GM18907 (cell line): ENCODE results near the gene TRIM14.
"Not testable (repeated sequence)": the region's sequence is repeated elsewhere in the genome, so short reads cannot be mapped to it uniquely, and the experiment has no call there.

Experiments used
- ATAC-seq: cut with Tn5 transposase; IDR thresholded peaks from one replicate; pipeline ENCODE4 v1.9.1; 2021; ENCODE audit warnings: mild to moderate bottlenecking, moderate library complexity; ENCODE audit not compliant: unreplicated experiment

The TRIM14 gene

DNA sequence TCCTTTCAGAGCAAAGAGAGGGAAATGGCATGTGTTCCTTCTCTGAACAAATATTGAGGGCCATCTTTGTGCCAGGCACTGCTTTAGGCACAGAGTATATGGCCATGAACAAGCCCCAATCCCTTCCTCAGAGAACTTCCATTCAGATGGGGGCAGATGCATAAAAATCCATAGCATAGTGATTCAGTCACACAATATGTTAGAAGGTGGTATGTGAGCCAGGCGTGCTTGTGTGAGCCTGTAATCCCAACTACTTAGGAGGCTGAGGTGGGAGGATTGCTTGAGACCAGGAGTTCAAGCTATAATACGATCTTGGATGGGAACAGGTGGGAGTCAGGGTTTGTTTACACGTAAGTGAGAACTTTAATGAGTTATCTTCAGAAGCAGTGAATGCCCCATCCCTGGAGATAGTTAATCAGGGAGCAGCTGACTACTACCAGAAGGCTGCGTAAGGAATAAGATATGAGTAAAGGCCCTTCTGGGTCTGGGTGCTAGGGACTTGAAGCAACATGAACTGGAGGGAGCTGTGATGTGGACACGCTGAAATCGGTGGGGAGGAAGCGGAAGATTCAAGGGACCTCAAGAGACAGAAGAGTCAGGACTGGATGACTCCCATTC is 35.3 kb downstream of the TRIM14 start:
- no peak for ATAC-seq

GRCh38 chr9:98083061-98083501 is 35.9 kb downstream of the TRIM14 start:
- no peak for ATAC-seq

- ATAC-seq: no peak
These were observed 37.4 kb downstream of the TRIM14 start for GRCh38 chr9:98081477-98082219.

DNA sequence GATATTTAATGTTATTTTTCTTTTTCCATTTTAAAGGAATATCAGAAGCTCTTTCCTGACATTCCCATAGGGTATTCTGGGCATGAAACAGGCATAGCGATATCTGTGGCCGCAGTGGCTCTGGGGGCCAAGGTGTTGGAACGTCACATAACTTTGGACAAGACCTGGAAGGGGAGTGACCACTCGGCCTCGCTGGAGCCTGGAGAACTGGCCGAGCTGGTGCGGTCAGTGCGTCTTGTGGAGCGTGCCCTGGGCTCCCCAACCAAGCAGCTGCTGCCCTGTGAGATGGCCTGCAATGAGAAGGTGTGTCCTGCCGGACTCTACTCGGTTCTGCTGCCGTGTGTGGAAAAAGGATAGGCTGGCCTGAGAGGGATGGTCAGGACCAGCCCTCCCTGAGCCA is 38.2 kb downstream of the TRIM14 start:
- no peak for ATAC-seq

GRCh38 chr9:98080326-98080725 is 38.7 kb downstream of the TRIM14 start:
- ATAC-seq: no peak

GRCh38 chr9:98078895-98079294 is 40.1 kb downstream of the TRIM14 start:
- no peak for ATAC-seq

GRCh38 chr9:98076514-98076890 is 42.5 kb downstream of the TRIM14 start:
- not testable (repeated sequence) for ATAC-seq

DNA sequence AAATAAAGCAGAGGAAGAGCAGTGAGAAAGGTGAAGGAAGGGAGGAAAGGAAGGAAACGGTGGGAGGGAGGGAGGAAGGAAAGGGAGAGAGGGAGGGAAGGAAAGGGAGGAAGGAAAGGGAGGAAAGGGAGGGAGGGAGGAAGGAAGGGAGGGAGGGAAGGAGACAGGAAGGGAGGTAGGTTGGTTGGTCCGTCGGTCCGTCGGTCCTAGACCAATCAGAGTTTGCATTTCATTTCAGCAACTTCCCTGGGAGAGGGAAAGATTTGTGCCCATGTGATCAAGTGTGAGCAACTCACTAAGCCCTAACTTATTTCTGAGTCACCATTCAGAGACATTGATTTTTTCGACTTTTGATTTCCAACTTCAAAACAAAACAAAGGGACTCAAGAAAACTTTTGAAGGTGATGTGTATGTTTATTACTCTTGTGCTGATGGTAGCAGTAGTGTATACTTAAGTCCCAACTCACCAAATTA is 43.7 kb downstream of the TRIM14 start:
- no peak for ATAC-seq

- no peak for ATAC-seq
These were observed 44.7 kb downstream of the TRIM14 start for GRCh38 chr9:98074115-98074990.

DNA sequence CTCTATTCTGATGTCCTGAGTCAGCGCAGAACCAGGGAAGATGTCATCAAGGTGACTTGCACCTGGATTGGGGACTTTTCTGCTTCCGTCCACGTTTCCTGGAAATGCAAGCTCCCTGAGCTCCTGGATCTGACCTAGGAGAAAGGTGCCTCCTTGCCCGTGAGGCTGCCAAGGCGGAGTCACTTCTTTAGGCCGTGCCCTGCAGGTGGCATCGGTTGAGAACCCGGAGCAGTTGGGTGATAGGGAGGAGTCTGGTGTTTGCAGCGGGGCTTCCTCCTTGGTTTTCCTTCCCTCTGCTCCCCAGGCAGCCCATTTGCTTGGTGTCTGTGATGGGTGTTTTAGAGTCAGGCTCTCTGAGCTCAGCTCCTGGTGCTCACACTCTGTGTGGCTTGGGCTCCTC is 47.3 kb downstream of the TRIM14 start:
- no peak for ATAC-seq

DNA sequence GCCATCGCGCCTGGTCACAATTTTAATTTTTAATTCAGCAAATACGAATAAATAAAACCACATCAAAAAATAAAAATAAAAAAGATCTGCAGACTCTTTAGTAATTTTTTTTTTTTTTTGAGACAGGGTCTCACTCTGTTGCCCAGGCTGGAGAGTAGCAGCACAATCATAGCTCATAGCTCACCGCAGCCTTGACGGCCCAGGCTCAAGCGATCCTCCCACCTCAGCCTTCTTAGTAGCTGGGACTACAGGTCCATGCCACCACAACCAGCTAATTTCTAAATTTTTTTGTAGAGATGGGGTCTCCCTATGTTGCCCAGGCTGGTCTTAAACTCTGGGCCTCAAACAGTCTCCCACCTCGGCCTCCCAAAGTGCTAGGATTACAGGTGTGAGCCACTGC is 48.3 kb downstream of the TRIM14 start:
- ATAC-seq: no peak

DNA sequence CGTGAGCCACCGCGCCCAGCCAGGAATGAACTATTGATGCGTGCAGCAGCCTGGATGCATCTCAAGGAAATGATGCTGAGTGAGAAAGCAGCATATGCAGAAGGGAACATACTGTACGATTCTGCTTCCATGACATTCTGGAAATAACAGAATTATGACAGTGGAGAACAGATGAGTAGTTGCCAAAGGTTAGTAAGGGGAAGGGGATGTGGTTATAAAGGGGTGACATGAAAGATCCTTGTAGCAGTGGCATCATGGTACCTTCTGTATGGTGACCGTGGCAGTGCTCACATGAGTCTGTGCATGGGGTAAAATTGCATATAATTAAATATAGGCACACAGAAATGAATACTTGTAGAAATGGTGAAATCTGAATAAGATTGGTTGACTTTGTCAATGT is 49.5 kb downstream of the TRIM14 start:
- ATAC-seq: no peak

- no peak for ATAC-seq
These were observed 51.8 kb downstream of the TRIM14 start for GRCh38 chr9:98067184-98067583.

GRCh38 chr9:98066235-98066634 is 52.8 kb downstream of the TRIM14 start:
- no peak for ATAC-seq

DNA sequence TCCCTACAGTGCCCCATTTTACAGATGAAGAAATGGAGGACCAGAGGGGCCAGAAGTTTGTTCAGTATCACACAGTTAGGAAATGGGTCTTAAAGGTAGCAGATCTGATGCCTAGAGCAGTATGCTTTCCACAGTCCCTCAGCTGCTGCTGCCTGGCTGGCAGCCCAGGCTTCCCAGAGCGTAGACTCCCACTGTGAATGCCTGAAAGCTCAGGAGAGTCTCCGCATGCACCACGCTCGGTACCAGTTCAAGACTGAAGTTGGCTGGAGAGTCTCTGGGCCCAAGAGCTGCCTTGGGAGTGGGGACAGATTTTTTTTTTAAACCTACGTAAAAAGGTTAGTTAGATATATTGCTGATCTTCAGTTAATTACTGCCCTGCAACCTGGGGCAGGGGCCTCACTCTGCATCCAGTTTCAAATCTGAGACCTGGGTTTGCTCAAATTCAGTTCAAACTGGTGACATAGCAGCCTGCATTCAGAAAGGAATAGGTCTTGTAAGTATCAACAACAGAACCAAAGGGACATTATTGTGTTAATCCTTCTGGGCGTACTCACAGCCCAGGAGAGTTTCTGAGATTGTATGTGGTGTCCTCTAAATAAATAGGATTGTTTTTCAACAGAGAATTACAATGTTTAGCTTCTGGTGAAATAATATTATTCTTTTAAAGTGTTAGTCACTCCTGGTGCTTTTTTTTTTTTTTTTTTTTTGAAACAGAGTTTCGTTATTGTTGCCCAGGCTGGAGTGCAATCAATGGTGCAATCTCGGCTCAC is 54.2 kb downstream of the TRIM14 start:
- no peak for ATAC-seq

DNA sequence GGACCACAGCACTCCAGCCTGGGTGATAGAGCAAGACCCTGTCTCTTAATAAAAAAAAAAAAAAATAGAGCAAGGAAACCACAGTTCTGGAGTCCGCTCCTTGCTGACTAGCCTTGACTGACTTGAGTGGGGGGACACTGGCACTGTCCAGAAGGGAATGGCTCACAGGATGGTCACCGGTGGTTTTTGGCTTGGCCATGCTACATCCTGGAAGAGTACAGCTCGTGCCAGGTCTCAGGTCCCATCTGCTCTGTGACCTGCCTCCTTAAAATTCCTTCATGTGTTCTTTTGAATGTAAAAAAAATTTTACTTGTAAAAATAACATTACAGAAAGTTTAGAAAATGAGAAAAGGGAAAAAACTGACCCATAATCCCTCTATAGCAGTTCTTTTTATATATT is 56.9 kb downstream of the TRIM14 start:
- ATAC-seq: no peak

GRCh38 chr9:98057138-98057799 is 61.8 kb downstream of the TRIM14 start:
- no peak for ATAC-seq

DNA sequence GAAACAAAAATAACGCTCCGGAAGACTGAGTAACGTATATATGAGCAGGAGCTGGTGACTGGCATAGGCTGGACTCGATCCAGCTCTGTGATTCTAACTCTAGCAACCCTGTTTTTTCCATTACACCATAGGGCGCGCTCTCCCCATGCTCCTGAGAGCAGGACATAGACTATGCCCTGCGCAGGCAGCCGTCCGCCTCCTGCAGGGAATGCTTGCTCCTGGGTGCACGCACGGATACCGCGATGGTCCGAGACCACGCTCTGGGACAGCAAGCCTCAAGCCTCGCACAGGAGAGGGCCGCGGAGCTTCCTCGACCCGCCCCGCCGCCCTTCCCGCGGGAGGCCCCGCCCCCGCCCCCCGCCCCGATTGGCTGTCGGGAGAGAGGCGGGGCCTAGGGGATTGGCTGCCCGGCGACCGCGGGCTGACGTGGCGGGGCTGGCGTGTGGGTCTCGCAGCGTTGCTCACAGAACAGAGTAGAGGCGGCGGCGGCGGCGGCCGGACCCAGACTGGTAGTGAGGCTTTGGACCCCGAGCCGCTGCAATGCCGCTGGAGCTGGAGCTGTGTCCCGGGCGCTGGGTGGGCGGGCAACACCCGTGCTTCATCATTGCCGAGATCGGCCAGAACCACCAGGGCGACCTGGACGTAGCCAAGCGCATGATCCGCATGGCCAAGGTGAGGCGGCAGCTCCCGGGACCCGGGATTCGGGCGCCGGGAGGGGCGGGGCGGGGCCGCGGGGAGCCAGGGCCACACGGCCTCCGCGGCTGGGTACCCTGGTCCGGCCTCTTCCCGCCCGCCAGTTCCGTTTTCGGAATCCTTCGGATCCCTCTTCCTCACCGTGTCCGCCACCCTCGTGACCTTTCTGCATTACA is 62.5 kb downstream of the TRIM14 start, which contains the start of gene NANS:
Gene NANS, plus strand, starts transcription at position 464 of the 869 bp plus-strand sequence. Its CDS starts 77 bp downstream, at position 541.
- ATAC-seq: peak; percentile 96

DNA sequence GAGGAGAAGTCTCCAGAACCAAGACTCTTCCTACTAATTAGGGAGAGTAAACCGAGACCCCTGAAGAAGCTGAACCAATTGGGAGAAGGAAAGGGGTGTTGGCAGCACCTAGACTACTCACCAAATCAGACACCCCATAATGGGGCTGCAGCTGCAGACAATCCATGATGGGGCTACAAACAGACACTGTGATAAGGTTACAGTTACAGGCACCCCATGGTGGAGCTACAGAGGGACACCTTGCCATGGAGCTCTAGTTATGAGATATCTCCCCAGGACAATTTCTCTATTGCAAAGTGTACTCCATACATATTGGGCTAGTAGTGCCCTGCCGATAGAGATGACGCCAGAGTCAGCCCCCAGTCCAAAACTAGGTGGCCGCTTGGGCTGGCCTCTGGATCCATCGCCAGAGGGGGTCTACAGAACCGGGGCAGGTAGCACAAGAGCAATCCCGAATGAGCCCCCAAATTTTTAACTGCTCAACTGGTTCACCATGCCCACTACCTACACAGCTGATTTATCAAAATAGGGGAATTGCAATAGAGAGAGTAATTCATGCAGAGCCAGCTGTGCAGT is 64.6 kb downstream of the TRIM14 start:
- no peak for ATAC-seq
